Stimulated activated CD4-positive, alpha-beta T cell treated with anti-CD3 and anti-CD28 coated beads, Interleukin-12 subunit alpha, Interleukin-12 subunit beta, amount 100 ng/mL, for 48 hours (primary cell): ENCODE data around the gene RCAN3.
"Not testable (repeated sequence)": the region's sequence is repeated elsewhere in the genome, so short reads cannot be mapped to it uniquely, and the experiment has no call there.

ENCODE experiments used
- DNase-seq, 3 donors: peaks; one replicate each; pipeline ENCODE4 v3.0.0-alpha.2; 2020; ENCODE audit warnings: low read depth in 2 of 3, low spot score in 1 of 3

Gene RCAN3

GRCh38 chr1:24502709-24503058 lies at the start of gene RCAN3:
TSS of gene RCAN3 (plus strand) at chr1:24502836. CDS start at chr1:24514373, 11,537 bp downstream.
- peak; percentile 64 to 87 (median 80) for DNase-seq

DNA sequence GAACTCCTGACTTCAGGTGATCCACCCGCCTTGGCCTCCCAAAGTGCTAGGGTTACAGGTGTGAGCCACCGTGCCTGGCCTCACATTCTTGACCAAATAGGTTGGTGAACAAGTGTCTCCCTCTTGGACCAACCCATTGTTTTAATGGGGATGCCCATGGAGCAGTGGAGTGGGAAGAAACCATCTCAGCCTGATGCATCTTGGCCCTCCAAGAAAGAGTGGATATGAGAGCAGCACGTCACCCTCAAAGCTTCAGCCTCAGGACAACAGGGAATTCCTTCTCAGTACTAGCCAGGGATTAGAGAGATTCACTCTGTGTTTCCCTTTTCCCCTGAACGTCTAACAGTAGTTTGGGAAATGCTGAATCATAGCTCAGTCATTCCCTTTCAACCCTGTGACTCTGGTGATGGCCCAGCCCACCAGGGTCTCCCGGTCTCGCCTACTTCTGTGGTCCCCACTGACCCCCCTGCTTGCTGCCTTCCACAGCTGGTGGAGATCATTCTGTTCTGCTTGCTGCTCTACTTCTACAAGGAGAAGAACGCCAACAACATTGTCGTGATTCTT lies 49.6 kb upstream of the RCAN3 start:
- DNase-seq = no peak

- no peak for DNase-seq
Observed at GRCh38 chr1:24454673-24455072, 48.0 kb upstream of the RCAN3 start.

DNA sequence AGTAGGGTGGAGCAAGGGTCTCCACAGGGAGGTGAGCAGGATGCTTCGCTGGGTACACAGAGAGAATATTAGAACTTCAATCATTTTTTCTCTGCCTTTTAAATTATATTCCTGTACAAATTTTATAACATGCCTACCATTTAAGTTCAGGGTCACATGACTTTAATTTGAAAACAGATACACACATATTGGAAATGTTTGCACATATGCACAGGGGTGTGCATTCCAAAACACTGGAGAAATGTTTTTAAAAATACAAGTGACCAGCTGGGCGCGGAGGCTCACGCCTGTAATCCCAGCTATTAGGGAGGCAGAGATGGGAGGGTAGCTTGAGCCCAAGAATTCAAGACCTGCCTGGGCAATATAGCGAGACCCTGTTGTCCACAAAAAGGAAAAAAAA lies 47.4 kb upstream of the RCAN3 start:
- no peak for DNase-seq

DNA sequence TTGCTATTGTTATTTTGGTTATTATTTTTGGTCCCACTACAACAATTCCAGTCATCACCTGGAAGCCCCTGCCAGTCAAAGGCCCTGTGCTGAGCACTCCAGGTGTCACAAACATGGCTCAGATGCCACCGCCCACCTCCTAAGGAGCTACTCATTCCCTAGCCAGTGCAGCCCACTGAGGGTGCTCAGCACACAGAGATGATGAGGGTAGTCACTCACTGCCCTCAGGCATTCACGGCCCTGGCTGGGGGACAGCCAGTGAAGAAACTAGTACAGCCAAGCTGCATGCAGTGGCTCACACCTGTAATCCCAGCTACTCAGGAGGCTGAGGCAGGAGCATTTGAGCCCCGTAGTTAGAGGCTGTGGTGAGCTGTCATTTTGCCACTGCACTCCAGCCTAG lies 44.8 kb upstream of the RCAN3 start:
- no peak for DNase-seq

DNA sequence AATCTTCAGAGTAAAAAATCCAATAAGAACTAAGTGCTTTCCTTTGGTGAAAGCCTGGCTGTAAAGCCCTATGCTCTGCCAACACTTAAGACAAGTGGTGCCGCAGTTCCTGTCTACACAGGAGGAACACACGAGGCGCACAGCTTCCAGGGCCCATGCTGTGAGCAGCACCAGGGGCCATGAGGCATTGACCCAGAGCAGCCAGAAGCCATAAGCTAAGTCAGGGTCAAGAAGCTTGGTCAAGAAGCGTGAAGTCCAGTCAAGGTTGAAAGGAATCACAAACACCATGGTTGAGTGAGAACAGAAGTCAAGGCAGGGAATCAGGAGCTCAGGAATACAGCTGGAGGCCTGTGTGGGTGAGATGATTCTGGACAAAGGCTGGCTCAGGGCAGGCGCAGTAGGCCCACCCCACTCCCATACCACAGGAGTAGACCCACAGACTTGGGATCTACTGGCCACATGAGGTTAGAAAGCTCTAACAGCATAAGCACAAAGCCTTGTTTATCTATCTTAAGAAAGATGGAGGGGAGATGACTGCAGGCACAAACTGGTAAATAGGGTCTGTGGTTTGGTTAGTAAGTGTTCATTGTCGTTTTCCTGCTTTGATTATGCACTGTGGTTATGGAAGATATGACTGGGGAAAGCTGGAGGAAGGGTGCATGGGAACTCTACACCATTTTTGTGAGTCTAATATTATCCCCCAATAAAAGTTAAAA lies 42.9 kb upstream of the RCAN3 start:
- no peak for DNase-seq

- not testable (repeated sequence) for DNase-seq
Observed at GRCh38 chr1:24462128-24462527, 40.5 kb upstream of the RCAN3 start.

DNA sequence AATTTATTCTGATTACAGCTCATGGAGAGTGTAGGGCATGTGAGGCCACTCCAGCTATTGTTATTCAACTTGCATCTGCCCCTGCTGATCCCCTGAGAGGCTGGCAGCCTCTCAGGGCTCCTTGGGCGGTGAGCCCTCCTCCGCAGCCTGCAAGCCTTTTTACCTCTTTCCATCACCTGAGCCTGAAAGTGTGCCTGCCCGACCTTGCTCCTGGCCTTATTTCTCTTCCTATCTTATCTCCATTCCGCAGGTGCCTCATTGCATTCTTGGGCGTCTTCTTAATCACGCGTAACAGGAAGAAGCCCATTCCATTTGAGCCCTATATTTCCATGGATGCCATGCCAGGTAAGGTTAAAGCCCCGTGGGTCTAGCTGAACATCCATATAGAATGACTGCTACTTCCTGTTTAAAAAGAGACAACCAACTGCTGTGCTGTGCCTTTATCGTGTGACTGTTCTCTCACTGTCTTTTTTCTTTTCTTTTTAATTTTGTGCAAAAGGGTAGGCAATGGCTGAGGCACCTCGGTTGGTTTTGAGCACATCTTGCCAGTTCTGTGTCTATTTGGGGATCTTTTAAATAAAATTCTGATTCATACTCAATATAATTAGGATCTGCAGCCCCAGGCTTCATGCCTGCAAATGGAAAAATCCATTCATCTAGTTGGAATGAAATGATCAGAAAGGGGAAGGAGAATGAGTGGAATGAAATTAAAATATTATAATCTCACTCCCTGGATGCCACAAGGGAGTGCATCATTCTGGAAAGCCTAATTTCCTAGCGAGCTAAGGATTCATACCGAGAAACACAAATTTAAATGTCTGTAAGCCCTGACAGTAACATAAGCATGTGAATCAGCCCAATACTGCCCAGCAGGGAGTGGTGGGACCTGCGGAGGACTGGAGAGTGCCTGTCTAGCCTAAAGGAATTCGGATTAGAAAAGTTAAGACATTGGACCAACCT lies 38.6 kb upstream of the RCAN3 start:
- no peak for DNase-seq

DNA sequence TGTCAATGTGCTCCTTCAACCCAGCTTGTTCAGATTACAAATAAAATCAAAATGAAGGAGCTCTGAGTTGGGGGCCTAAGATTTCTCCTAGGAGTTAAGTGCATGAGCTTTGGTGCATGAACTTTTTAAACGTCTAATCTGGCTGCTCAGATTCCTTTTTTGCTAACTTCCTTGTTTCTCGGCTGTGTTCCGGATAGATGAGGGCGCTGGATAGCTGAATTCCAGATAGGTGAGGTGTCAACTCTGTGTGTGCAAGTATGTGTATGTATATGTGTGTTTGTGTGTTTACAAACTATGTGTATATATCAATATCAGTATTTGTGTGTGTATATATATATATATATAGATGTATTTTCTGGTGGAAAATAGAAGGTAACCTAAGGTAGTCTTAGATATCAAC lies 37.5 kb upstream of the RCAN3 start:
- no peak for DNase-seq

GRCh38 chr1:24465638-24466037 lies 37.0 kb upstream of the RCAN3 start:
- DNase-seq = no peak

- no peak for DNase-seq
Observed at GRCh38 chr1:24468685-24469316, 33.8 kb upstream of the RCAN3 start.

DNA sequence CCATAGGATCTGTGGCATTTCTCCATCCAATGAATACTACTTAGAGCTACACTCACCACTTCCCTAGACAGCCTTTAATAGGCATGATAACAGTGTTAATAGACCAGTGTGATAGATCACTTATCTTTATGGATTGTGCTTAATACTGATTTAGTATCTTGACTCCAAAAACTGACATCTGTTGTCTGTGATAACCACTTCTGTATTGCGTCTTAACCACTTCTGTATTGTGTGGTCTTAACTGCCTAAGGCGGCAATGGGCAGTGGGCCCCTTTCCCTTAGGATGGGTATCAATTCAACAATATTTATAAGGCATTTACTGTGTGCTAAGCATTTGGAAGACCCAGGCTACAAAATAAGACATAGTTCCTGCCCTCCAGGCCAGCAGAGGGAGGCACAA lies 32.0 kb upstream of the RCAN3 start:
- DNase-seq = no peak

DNA sequence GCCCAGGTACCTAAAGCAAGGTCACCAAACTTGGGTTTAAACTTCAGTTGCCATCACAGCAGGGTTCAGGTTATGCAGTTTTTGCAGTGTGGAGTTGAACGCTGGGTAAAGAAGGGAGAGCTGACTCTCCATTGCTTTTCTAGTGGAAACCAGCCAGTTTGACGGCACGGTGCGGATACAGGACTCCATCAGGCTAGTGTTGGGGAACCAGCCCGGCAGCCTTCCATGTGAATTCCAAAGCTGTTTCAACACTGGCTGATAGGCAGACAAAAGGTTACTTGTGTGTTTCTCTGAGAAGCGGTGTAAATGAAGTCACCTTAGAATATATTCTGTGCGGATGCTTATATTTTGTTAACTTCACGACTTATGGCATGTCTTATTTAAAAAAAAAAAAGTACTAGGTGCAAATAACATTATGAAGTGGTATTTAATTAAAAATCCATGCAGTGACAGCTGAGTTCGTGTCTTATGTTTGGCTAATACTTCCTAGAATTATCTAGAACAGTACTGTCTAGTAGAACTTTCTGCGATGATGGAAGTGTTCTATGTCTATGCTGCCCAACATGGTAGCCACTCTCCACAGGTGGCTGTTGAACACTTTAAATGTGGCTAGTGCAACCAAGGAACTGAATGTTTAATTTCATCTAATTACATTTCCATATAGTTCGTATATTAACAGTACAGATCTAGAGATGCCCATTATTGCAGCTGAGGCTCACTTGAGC lies 29.9 kb upstream of the RCAN3 start:
- no peak for DNase-seq

DNA sequence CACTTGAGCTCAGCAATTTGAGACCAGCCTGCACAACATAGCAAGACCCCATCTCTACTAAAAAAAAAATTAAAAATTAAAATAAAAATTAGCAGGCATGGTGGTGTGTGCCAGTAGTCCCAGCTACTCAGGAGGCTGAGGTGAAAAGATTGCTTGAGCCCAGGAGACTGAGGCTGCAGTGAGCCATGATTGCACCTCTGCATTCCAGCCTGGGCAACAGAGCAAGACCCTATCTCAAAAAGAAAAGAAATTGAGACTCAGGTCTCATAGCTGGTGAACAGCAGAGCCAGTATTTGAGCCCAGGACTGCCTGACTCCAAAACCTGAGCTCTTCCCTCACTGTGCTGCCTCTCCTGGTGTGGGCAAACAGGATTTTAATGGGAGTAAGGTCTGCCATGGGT lies 28.4 kb upstream of the RCAN3 start:
- no peak for DNase-seq

GRCh38 chr1:24475700-24476099 lies 26.9 kb upstream of the RCAN3 start:
- no peak for DNase-seq

DNA sequence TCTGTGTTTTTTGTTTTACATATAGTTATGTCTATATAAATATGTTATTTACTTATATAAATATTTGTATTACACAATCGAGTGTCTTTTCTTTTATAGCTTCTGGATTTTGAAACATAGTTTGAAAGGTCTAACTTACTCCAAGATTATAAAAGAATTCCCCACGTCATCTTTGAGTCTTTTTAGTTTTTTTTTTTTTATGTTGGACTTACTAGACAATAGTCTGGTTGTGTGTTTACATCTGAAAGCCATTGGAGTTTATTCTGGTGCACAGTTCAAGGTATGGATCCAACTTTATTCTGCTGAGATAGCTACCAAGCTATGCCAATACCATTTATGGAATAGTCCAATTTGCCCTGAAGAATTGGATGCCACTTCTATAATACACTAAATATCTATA lies 26.1 kb upstream of the RCAN3 start:
- no peak for DNase-seq

GRCh38 chr1:24477309-24477708 lies 25.3 kb upstream of the RCAN3 start:
- DNase-seq = no peak

GRCh38 chr1:24481101-24481500 lies 21.5 kb upstream of the RCAN3 start:
- DNase-seq = peak in 2 of 3 donors; percentile 60 to 63

DNA sequence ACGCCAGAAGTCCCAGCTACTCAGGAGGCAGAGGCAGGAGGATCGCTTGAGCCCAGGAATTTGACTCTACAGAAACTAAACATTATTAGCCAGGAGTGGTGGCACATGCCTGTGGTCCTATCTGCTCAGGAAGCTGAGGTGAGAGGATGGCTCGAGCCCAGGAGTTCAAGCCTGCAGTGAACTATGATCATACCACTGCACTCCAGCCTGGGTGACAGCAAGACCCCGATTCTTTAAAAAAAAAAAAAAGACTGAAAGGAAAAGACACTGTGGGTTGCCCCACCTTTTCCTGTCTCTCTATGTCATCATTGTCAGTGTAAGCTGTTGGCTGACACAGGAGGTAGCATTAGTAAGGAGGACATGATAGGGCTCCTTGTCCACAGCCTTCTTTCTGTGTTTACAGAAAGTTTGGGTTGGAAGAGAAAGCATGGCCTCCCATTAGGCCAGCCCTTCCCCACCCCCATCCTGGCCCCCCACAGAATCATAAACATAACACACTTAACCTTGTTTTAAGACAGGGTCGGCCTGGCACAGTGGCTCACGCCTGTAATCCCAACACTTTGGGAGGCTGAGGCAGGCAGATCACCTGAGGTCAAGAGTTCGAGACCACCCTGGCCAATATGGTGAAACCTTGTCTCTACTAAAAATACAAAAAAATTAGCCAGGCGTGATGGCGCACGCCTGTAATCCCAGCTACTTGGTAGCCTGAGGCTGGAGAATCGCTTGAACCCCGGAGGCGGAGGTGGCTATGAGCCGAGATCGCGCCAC lies 20.6 kb upstream of the RCAN3 start:
- no peak for DNase-seq

DNA sequence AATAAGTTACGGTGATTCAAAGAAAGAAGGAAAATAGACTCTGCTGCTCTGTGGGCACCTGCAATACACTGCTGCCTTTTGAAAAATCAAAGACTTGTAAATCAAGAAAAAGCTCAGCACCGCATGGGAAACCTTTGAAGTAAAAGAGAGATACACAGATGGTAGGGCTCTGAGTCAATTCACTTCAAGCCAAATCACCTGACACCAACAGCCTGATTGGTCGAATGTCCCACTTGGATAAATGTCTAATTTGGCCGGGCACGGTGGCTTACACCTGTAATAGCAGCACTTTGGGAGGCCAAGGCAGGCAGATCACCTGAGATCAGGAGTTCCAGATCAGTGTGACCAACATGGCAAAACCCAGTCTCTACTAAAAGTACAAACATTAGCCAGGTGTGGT lies 19.2 kb upstream of the RCAN3 start:
- DNase-seq = peak in 1 of 3 donors; percentile 30
